Measurements from ENCODE around the gene TBC1D14. TPM values are rescaled to one million over a fixed set of nuclear protein-coding genes. Genes with fewer than 3 reads are reported as not detected.

Gene TBC1D14
- total and polyA plus RNA-seq, 9 of the 15 experiments (the other 6 are each of a cell fraction or from before 2014, with no cell fraction given): 2.1 to 59.6 (median 44.8) TPM

DNA sequence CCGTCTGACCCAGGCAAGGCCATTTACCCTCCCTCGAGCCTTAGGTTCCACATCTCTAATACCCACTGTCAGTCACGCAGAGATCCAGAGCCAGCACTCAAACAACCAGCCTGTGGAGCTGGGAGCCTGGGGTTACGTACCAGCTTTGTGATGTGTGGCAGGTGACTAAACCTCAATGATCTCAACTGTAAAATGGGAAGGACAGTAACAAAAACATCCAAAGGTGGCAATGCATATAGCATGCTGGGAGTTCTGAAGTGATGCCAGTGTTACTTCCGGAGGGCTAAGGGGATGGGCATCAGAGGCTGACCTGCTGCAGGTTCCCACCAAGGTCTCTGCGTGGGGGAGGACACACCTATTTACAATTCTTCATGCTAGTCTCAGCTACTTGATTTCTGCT lies 152.2 kb downstream of the TBC1D14 start (continued):
- no peak for TF ChIP-seq CTCFL (IDR thresholded peaks at IDR 0.05; ENCODE audit: borderline replicate concordance, insufficient read depth, low read depth, low read length, poor library complexity, severe bottlenecking)

GRCh38 chr4:7062816-7063215 lies 153.2 kb downstream of the TBC1D14 start:
- DNase-seq (ENCODE audit: extremely low read depth in 1 of 4, low spot score in 3 of 4) (no peak), FAIRE-seq (no peak), ATAC-seq (no peak)
- H3K27me3 ChIP-seq (ENCODE audit: control insufficient read depth in 2 of 2, insufficient read depth in 2 of 2, low read length in 2 of 2): no peaks in the 10 kb centered on the region
- H2AFZ ChIP-seq (ENCODE audit: low read depth, low read length): no peak overlapping the region
- CTCF ChIA-PET (ENCODE audit: low intra/inter-chr PET ratio): no interaction called here
- H3K9me1 ChIP-seq (ENCODE audit: control insufficient read depth, insufficient read depth, low read length): no peaks in the 10 kb centered on the region
- intact Hi-C loops (cut with micrococcal nuclease) (no loop called here), in situ Hi-C loops (cut with MboI) (no loop called here)
- no TSS peak for BruUV-seq (replicated peaks)
- peaks cover 11 to 22% of the 10 kb centered on the region in 2 experiments; a peak in 4 of 5 replicates for H3K4me1 ChIP-seq (replicated peaks in 1 of 2; ENCODE audit: control insufficient read depth in 2 of 2, insufficient read depth in 2 of 2, low read length in 2 of 2)
- H3K9ac ChIP-seq (ENCODE audit: insufficient read depth in 1 of 2, low read depth in 2 of 2, low read length in 2 of 2): no peak overlapping the region
- H3K27ac ChIP-seq (ENCODE audit: extremely low read depth, low read depth, low read length): no peak overlapping the region
- peaks cover 80% of the 10 kb centered on the region for H3K36me3 ChIP-seq (ENCODE audit: control insufficient read depth, insufficient read depth, low read length)
- H3K4me2 ChIP-seq (ENCODE audit: insufficient read depth, low read length): no peak overlapping the region
- H3K79me2 ChIP-seq (ENCODE audit: control insufficient read depth, insufficient read depth, low read length): peaks cover 46% of the 10 kb centered on the region
- H4K20me1 ChIP-seq (replicated peaks; ENCODE audit: control insufficient read depth, insufficient read depth, low read length): peaks cover 8% of the 10 kb centered on the region; the same call in 1 of the 2 replicates
- 96% methylated on average over 3 of the region's 4 CpGs for WGBS (ENCODE audit: insufficient coverage, low coverage, missing lambda C conversion rate)
- H3K9me3 ChIP-seq (replicated peaks; ENCODE audit: control insufficient read depth, insufficient read depth, low read depth, low read length): no peaks in the 10 kb centered on the region
- H3K4me3 ChIP-seq: no peak overlapping the region
- POLR2A ChIA-PET: interaction anchor here (0.7 to 1.2 kb wide), 4 partner anchors 10 to 43 kb away, joined by 3 to 8 read pairs (median 4); partner anchors contain the start of gene TADA2B
- TF ChIP-seq HSF4 (CRISPR knock-in tag; IDR thresholded peaks at IDR 0.05; ENCODE audit: borderline replicate concordance) (no peak), SNAPC5 (CRISPR knock-in tag; IDR thresholded peaks at IDR 0.05) (no peak), ZNF79 (CRISPR knock-in tag; IDR thresholded peaks at IDR 0.05; ENCODE audit: low read depth) (no peak), THRA (IDR thresholded peaks at IDR 0.05) (no peak), NFATC3 (IDR thresholded peaks at IDR 0.05) (no peak), ZNF316 (IDR thresholded peaks at IDR 0.05) (no peak), FIP1L1 (IDR thresholded peaks at IDR 0.05; ENCODE audit: low read depth, low read length, poor library complexity, severe bottlenecking) (no peak), ATF4 (CRISPR knock-in tag; IDR thresholded peaks at IDR 0.05) (no peak), CTCFL (IDR thresholded peaks at IDR 0.05; ENCODE audit: borderline replicate concordance, insufficient read depth, low read depth, low read length, poor library complexity, severe bottlenecking) (no peak), ZNF232 (CRISPR knock-in tag; IDR thresholded peaks at IDR 0.05) (no peak), SOX6 (IDR thresholded peaks at IDR 0.05) (no peak), KLF16 (IDR thresholded peaks at IDR 0.05) (no peak), ZNF75A (CRISPR knock-in tag; IDR thresholded peaks at IDR 0.05) (no peak), ZNF511 (CRISPR knock-in tag; IDR thresholded peaks at IDR 0.05) (no peak), MCM2 (IDR thresholded peaks at IDR 0.05; ENCODE audit: low read depth) (no peak)

Data from K562 (cell line).